Measurements from ENCODE around the gene NAT9.

NAT9 gene

DNA sequence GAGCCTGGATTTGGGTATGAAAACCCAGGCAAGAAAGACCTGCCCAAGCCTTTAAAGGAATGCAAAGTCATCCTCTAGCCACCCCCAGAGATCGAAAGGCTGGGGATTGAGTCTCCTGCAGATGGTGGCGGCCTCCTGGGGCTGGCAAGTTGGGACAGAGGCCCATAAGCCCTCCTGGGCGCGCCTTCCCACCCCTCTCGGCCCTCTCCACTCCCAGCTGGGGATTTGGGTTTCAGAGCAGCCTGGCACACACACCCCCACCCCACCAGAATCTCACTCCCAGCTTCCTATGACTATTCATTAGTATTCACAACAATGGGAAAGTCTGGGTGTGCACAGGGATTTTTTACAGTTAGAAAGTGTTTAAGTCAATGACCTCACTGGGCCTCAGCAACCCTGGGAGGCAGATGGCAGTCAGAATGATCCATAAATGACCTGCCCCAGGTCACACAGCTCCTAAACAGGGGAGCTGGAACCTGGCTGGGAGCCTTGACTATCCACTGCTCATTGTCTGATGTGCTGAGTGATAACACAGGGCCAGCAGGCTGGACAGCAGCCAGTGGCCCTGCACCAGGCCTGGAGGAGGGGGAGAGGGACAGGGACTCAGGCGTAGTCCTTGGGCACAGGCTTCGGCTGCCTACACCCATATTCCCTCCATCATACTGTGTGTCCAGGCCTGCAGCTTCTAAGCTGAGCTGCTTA, 15.6 kb downstream of the NAT9 start:
- no peak for DNase-seq

DNA sequence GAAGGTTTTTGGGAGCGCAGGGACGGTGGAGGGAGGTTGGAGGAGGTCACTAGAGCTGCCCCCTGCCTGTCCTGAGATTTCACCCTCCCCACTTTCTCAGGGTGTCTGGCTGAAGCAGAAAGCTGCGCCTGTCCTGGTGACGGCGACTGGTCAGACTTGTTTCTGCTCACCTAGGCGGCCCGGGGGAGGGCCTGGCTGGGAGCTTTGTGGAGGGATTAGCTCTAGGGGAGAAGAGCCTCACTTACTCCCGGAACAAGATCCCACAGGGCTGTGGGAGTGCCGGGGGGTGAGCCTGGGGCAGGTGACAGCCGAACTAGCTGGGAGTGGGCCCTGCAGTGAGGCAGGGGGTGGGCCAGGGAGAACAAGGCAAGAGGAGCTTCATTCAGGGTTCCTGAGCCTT, 16.2 kb downstream of the NAT9 start:
- DNase-seq = no peak

GRCh38 chr17:74759243-74759801, 16.8 kb downstream of the NAT9 start:
- no peak for DNase-seq

- DNase-seq = no peak
Measured at GRCh38 chr17:74758848-74759168, 17.3 kb downstream of the NAT9 start.

- DNase-seq = no peak
Measured at GRCh38 chr17:74757931-74758847, 18.0 kb downstream of the NAT9 start.

- no peak for DNase-seq
Measured at GRCh38 chr17:74757502-74757901, 18.6 kb downstream of the NAT9 start.

DNA sequence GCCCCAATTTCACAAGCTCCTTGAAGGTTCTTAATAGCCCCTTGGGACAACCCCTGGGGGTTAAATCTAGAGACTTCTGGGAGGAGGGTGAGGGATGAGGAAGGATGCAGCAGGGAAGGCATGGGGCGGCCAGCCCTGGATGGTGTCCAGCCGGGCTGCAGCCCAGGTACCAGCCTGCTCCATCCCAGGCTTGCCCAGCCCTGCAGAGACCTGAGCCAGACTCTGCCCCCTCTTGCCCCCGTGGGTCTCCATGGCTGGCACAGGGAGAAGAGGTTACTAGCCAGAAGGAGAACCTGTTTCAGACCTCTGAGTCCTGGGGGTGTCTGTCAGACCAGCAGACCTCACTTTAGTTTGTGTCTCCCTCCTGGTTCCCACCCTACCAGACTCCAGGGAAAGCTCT, 19.3 kb downstream of the NAT9 start:
- DNase-seq = no peak

- DNase-seq = no peak
Measured at GRCh38 chr17:74755533-74755932, 20.6 kb downstream of the NAT9 start.

- no peak for DNase-seq
Measured at GRCh38 chr17:74754832-74755231, 21.3 kb downstream of the NAT9 start.

GRCh38 chr17:74752822-74753401, 23.2 kb downstream of the NAT9 start:
- no peak for DNase-seq

- DNase-seq = no peak
Measured at GRCh38 chr17:74752415-74752814, 23.7 kb downstream of the NAT9 start.

GRCh38 chr17:74750327-74751069, 25.6 kb downstream of the NAT9 start:
- no peak for DNase-seq

- DNase-seq = no peak
Measured at GRCh38 chr17:74750039-74750326, 26.2 kb downstream of the NAT9 start.

- DNase-seq = no peak
Measured at GRCh38 chr17:74749279-74750038, 26.7 kb downstream of the NAT9 start.

- peak; percentile 95 for DNase-seq
Measured at GRCh38 chr17:74748529-74749278, 27.4 kb downstream of the NAT9 start, which contains the start of gene NHERF1. TSS of gene NHERF1 (plus strand) at chr17:74748628. CDS start at chr17:74748847, 219 bp downstream.

DNA sequence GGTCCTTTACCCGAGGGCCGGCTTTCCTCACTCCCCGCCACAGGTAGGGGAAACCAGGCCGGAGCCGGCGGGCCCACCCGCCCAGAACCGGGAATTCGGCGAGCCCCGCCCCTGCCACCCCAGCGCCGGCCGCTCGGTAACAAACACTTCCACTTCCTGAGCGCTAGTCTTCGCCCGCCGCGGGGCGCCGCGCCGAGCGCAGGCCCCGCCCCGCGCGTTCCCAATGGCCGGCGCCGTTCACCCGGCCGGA, 27.9 kb downstream of the NAT9 start:
- no peak for DNase-seq

GRCh38 chr17:74746922-74747321, 29.2 kb downstream of the NAT9 start:
- DNase-seq = peak; percentile 58

DNA sequence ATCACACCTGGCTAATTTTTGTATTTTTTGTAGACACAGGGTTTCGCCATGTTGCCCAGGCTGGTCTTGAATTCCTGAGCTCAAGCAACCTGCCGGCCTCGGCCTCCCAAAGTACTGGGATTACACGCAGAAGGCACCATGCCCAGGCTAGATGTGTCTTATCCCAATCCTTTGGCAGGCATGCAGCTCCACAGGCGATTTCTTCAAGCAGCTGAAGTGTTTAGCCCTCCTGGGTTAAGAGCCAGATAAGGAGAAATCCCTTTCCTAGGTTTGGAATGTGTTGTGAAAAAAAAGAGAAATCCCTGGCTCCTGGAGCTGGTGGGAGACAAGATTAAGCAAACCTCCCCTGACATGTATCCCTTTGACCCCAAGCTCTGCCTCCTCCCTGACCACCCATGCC, 29.8 kb downstream of the NAT9 start:
- no peak for DNase-seq

- no peak for DNase-seq
Measured at GRCh38 chr17:74745548-74746177, 30.5 kb downstream of the NAT9 start.

- peak; percentile 68 for DNase-seq
Measured at GRCh38 chr17:74744714-74745547, 31.2 kb downstream of the NAT9 start.

Measured in inflammatory macrophage treated with lipopolysaccharide for 4 hours (primary cell).